SU-DHL-6 (cell line): ENCODE results near the gene FBN1.

Source experiments
- EZH2phosphoT487 ChIP-seq: fragments of 200-600 bp; sonication (generic), shearing (Covaris generic); conservative IDR thresholded peaks from 2 replicates; pipeline ENCODE4 v1.6.1; 2018; ENCODE audit warnings: mild to moderate bottlenecking, antibody characterized with exemption, low read length, moderate library complexity, mixed read lengths
- TF ChIP-seq, protein P1 (sequence below): fragments of 200-600 bp; sonication (generic); IDR thresholded peaks from one replicate; pipeline ENCODE4 v1.5.1; 2017; ENCODE audit warnings: antibody characterized with exemption, mild to moderate bottlenecking, low read length, moderate library complexity; ENCODE audit not compliant: insufficient read depth, poor library complexity, severe bottlenecking

DNA sequence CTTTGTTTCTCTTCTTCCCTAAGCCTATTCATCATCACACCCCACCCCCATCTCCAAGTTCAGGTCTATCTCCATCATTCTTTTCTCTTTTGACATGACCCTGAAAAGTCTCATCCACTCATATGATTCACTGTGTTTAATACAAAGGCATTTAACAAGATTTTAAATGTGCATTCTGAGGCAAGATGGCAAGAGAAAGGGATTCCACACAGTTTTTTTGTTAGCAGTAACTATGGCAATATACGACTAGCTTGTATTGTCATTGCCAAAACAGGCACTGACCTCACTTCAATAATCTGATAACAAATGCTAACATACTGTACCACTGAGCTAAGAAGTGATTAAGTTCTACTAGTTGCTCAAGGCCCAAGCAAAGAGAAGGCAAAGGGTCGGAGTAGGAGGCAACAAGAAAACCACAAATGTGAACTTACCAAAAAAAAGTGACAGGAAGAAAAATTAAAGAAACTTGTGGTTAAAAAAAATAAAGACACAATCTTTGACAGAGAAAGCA is 53.2 kb downstream of the FBN1 start:
- TF ChIP-seq, protein P1, sequence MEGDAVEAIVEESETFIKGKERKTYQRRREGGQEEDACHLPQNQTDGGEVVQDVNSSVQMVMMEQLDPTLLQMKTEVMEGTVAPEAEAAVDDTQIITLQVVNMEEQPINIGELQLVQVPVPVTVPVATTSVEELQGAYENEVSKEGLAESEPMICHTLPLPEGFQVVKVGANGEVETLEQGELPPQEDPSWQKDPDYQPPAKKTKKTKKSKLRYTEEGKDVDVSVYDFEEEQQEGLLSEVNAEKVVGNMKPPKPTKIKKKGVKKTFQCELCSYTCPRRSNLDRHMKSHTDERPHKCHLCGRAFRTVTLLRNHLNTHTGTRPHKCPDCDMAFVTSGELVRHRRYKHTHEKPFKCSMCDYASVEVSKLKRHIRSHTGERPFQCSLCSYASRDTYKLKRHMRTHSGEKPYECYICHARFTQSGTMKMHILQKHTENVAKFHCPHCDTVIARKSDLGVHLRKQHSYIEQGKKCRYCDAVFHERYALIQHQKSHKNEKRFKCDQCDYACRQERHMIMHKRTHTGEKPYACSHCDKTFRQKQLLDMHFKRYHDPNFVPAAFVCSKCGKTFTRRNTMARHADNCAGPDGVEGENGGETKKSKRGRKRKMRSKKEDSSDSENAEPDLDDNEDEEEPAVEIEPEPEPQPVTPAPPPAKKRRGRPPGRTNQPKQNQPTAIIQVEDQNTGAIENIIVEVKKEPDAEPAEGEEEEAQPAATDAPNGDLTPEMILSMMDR, result no peak
- TF ChIP-seq EZH2phosphoT487, result no peak
